HG03045 (cell line): ENCODE measurements around the gene PDCD5.
"Not testable (repeated sequence)": the region's sequence is repeated elsewhere in the genome, so short reads cannot be mapped to it uniquely, and the experiment has no call there.

Experiments
- ATAC-seq: cut with Tn5 transposase; IDR thresholded peaks from one replicate; pipeline ENCODE4 v1.9.1; 2021; ENCODE audit warnings: mild to moderate bottlenecking, moderate library complexity; ENCODE audit not compliant: unreplicated experiment

The PDCD5 gene

GRCh38 chr19:32576790-32577189, 4.2 kb upstream of the PDCD5 start:
- ATAC-seq = no peak

GRCh38 chr19:32580353-32580900, 563 bp upstream of the PDCD5 start:
- peak; percentile 25 for ATAC-seq

- ATAC-seq = peak; percentile 7
Measured at GRCh38 chr19:32581705-32582179, 752 bp downstream of the PDCD5 start.

GRCh38 chr19:32587747-32588504, 6.9 kb downstream of the PDCD5 start:
- not testable (repeated sequence) for ATAC-seq

- no peak for ATAC-seq
Measured at GRCh38 chr19:32594021-32594420, 13.0 kb downstream of the PDCD5 start.

- no peak for ATAC-seq
Measured at GRCh38 chr19:32595491-32595890, 14.5 kb downstream of the PDCD5 start.

- ATAC-seq = no peak
Measured at GRCh38 chr19:32598022-32598421, 17.0 kb downstream of the PDCD5 start.

- ATAC-seq = no peak
Measured at GRCh38 chr19:32599258-32599657, 18.3 kb downstream of the PDCD5 start.

GRCh38 chr19:32599736-32600157, 18.8 kb downstream of the PDCD5 start:
- ATAC-seq = no peak

GRCh38 chr19:32603961-32604360, 23.0 kb downstream of the PDCD5 start:
- ATAC-seq = no peak

GRCh38 chr19:32605544-32605943, 24.6 kb downstream of the PDCD5 start:
- ATAC-seq = no peak

- no peak for ATAC-seq
Measured at GRCh38 chr19:32606289-32606688, 25.3 kb downstream of the PDCD5 start.

GRCh38 chr19:32607479-32607878, 26.5 kb downstream of the PDCD5 start:
- ATAC-seq = no peak

- ATAC-seq = no peak
Measured at GRCh38 chr19:32611161-32611560, 30.2 kb downstream of the PDCD5 start.

GRCh38 chr19:32613008-32613407, 32.0 kb downstream of the PDCD5 start:
- no peak for ATAC-seq

- no peak for ATAC-seq
Measured at GRCh38 chr19:32614916-32615315, 33.9 kb downstream of the PDCD5 start.

- no peak for ATAC-seq
Measured at GRCh38 chr19:32615569-32615968, 34.6 kb downstream of the PDCD5 start.

GRCh38 chr19:32619051-32619685, 38.2 kb downstream of the PDCD5 start:
- ATAC-seq = no peak

- ATAC-seq = no peak
Measured at GRCh38 chr19:32622002-32622401, 41.0 kb downstream of the PDCD5 start.

- no peak for ATAC-seq
Measured at GRCh38 chr19:32624410-32624809, 43.4 kb downstream of the PDCD5 start.

- no peak for ATAC-seq
Measured at GRCh38 chr19:32626969-32627368, 46.0 kb downstream of the PDCD5 start.

- no peak for ATAC-seq
Measured at GRCh38 chr19:32627714-32628270, 46.8 kb downstream of the PDCD5 start.
